Natural killer cell (primary cell): Measurements from ENCODE around the gene WNT6. TPM values are rescaled to one million over a fixed set of nuclear protein-coding genes. Genes with fewer than 3 reads are reported as not detected.

Experiments used
- ATAC-seq, 3 donors: fragments of 150-1000 bp in 2 of 3; fragments of 200-7000 bp in 1 of 3; cut with Tn5 transposase; 1 replicate in 1 of 3; 2 replicates in 2 of 3; pipeline ENCODE4 v1.10.0; 2021; ENCODE audit warnings: mild to moderate bottlenecking in 2 of 3, moderate library complexity in 2 of 3
- DNase-seq, 2 donors: peaks; one replicate each; pipeline versions ENCODE4 v3.0.0 to v3.0.0-alpha.2; 2013 to 2021; ENCODE audit warnings: mixed read lengths in 1 of 2
- H3K27ac ChIP-seq: one replicate; pipeline ENCODE4 v1.5.1; 2013; ENCODE audit warnings: mild to moderate bottlenecking, low read length
- H3K27me3 ChIP-seq: one replicate; pipeline ENCODE4 v1.6.1; 2013; ENCODE audit warnings: low read length; ENCODE audit not compliant: control insufficient read depth, insufficient read depth
- H3K36me3 ChIP-seq: one replicate; pipeline ENCODE4 v1.6.1; 2013; ENCODE audit warnings: low read length; ENCODE audit not compliant: control insufficient read depth, insufficient read depth
- H3K4me1 ChIP-seq: one replicate; pipeline ENCODE4 v1.6.1; 2013; ENCODE audit warnings: low read length; ENCODE audit not compliant: control insufficient read depth, insufficient read depth
- H3K4me3 ChIP-seq: one replicate; pipeline ENCODE4 v1.5.1; 2013; ENCODE audit warnings: low read length
- H3K9me3 ChIP-seq: one replicate; pipeline ENCODE4 v1.6.1; 2013; ENCODE audit warnings: low read length; ENCODE audit not compliant: control insufficient read depth, insufficient read depth
- H3K27ac Mint-ChIP-seq, 2 donors: one replicate each; pipeline ENCODE4 v1.8.0; 2022; ENCODE audit warnings: mild to moderate bottlenecking in 2 of 2, mixed read lengths in 2 of 2, moderate library complexity in 1 of 2
- H3K27me3 Mint-ChIP-seq, 2 donors: one replicate each; pipeline ENCODE4 v1.8.0; 2022; ENCODE audit warnings: low read depth in 2 of 2, mixed read lengths in 2 of 2
- H3K36me3 Mint-ChIP-seq: one replicate; pipeline ENCODE4 v1.8.0; 2022; ENCODE audit warnings: mixed read lengths
- H3K4me1 Mint-ChIP-seq, 2 donors: one replicate each; pipeline ENCODE4 v1.8.0; 2022; ENCODE audit warnings: mixed read lengths in 2 of 2
- H3K4me3 Mint-ChIP-seq: one replicate; pipeline ENCODE4 v1.8.0; 2022; ENCODE audit warnings: mild to moderate bottlenecking, moderate library complexity, mixed read lengths
- H3K9me3 Mint-ChIP-seq, 2 donors: one replicate each; pipeline ENCODE4 v1.8.0; 2022; ENCODE audit warnings: mixed read lengths in 2 of 2
- CTCF ChIP-seq: fragments of 200-600 bp; IDR thresholded peaks from one replicate; pipeline ENCODE4 v1.8.0; 2022; ENCODE audit warnings: antibody characterized with exemption
- WGBS: methylation state at CpG from one replicate; pipeline ENCODE4 v1.1.7; 2013; ENCODE audit warnings: missing lambda C conversion rate; ENCODE audit not compliant: insufficient coverage; 5-methylcytosine and 5-hydroxymethylcytosine counted together
- intact Hi-C: fragments of 100-400 bp; cut with micrococcal nuclease; formaldehyde crosslinking; loops from one replicate; pipeline ENCODE4 v1.14.2; 2022
- total RNA-seq, 4 donors: library from RNA; stranded (reverse); fragments of 120-200 nt in 1 of 4; gene quantifications; one replicate each; pipeline versions ENCODE4 v1.2.3 to v1.2.4, GENCODE V29; 2013 to 2022

Gene WNT6
- total RNA-seq, 3 donors from 2014 or later (not counting 1 experiment from before 2014, with no cell fraction given) = not detected

DNA sequence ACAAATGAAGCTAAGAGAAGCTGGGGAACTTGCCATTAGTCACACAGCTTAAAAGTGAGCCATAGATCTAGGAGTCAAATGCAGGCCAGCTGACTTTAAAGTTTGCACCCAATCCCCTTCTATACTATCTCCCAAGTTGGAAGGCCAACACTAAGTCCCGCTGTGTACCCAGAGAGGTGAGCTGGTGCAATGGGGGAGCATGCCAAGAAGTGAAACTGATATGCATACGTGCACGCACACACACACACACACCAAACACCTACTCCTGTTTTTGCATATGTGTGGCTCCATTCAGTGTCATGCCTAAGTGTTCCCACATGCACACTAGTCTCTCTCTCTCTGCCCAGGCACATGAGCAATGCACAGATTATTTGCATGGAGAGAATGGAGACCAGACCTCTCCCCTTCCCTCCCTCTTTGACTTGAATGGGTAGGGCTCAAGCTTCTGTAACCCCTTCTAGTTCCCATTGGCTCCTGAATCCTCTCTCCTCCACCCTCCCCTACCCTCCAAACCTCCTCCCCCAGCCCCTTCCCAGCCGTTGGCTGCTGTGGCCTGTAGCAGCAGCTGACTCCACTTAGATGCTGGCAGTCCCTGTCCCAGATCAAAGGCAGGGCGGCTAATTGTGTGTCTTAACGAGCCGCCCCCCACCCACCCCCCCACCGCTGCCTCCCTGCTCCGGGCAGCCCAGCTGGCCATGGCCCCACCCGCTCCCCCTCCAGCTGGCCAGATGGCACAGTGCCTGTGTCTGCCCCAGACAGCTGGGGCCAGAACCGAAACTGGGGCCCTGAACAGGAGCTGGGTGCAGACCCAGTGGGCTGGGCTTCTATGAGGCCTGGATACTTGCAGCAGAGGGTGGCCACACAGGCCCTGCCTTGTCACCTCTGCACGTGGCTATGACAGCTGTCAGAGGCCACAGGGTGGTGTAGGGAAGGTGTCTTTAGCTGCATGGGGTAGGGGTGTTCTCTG is 26.7 kb downstream of the WNT6 start:
- Mint-ChIP-seq H3K9me3 (no peaks in the 10 kb centered on the region), H3K4me3 (no peak overlapping the region), H3K27ac (no peak overlapping the region), H3K27me3 (peaks cover 46 to 52% of the 10 kb centered on the region in 2 donors), H3K36me3 (no peaks in the 10 kb centered on the region), H3K4me1 (peaks cover 0 to under 1% of the 10 kb centered on the region in 2 donors)
- H3K4me1 ChIP-seq = peaks cover 11% of the 10 kb centered on the region
- intact Hi-C loops = no loop called here
- no peak overlapping the region for H3K4me3 ChIP-seq
- TF ChIP-seq CTCF = no peak
- H3K27me3 ChIP-seq = peaks cover 31% of the 10 kb centered on the region
- WGBS = 57% methylated on average over 10 of the region's 12 CpGs
- no peaks in the 10 kb centered on the region for H3K36me3 ChIP-seq
- H3K27ac ChIP-seq = no peak overlapping the region
- no peak for ATAC-seq
- no peak for DNase-seq
- no peaks in the 10 kb centered on the region for H3K9me3 ChIP-seq

- Mint-ChIP-seq H3K27me3 (peaks cover 44 to 47% of the 10 kb centered on the region in 2 donors), H3K36me3 (no peaks in the 10 kb centered on the region), H3K27ac (no peak overlapping the region), H3K4me3 (no peak overlapping the region), H3K9me3 (no peaks in the 10 kb centered on the region), H3K4me1 (peaks cover 0 to 9% of the 10 kb centered on the region in 2 donors)
- no peak for TF ChIP-seq CTCF
- 93% methylated on average over 3 of the region's 3 CpGs for WGBS
- H3K4me1 ChIP-seq = peaks cover 16% of the 10 kb centered on the region
- no peak overlapping the region for H3K27ac ChIP-seq
- no peak for DNase-seq
- intact Hi-C loops = no loop called here
- no peak for ATAC-seq
- no peak overlapping the region for H3K4me3 ChIP-seq
- H3K27me3 ChIP-seq = peaks cover 25% of the 10 kb centered on the region
- no peaks in the 10 kb centered on the region for H3K9me3 ChIP-seq
- H3K36me3 ChIP-seq = no peaks in the 10 kb centered on the region
Observed at GRCh38 chr2:218887079-218887478, 27.5 kb downstream of the WNT6 start.

GRCh38 chr2:218888341-218888740 is 28.7 kb downstream of the WNT6 start:
- Histone ChIP-seq H3K4me1 (peaks cover 20% of the 10 kb centered on the region), H3K27me3 (peaks cover 16% of the 10 kb centered on the region), H3K27ac (no peak overlapping the region), H3K36me3 (no peaks in the 10 kb centered on the region), H3K9me3 (no peaks in the 10 kb centered on the region), H3K4me3 (no peak overlapping the region)
- DNase-seq (no peak), ATAC-seq (no peak)
- 91% methylated on average over 5 of the region's 5 CpGs for WGBS
- Mint-ChIP-seq H3K36me3 (no peaks in the 10 kb centered on the region), H3K27ac (no peak overlapping the region), H3K27me3 (peaks cover 31 to 41% of the 10 kb centered on the region in 2 donors), H3K9me3 (no peaks in the 10 kb centered on the region), H3K4me3 (no peak overlapping the region), H3K4me1 (peaks cover 5 to 19% of the 10 kb centered on the region in 2 donors)
- intact Hi-C loops = no loop called here
- TF ChIP-seq CTCF = no peak
